ENCODE data around the gene MTMR6. TPM values are rescaled to one million over a fixed set of nuclear protein-coding genes. Genes with fewer than 3 reads are reported as not detected.
A peak's percentile ranks its signal among the peaks of the same experiment; 100 is the strongest.
"Not testable (repeated sequence)": the region's sequence is repeated elsewhere in the genome, so short reads cannot be mapped to it uniquely, and the experiment has no call there.

The MTMR6 gene
- polyA plus RNA-seq, result 10 to 100 TPM; 10.4 to 18.1 (median 16.2) TPM

GRCh38 chr13:25286969-25287961 is at the start of gene MTMR6:
MTMR6 (minus strand) TSS chr13:25287488; CDS start chr13:25287247, 241 bp downstream.
- DNase-seq, result peak; percentile 90 to 92 (median 91)
- H3K9me3 Mint-ChIP-seq, result no peaks in the 10 kb centered on the region
- peak within 1 kb of the TSS; percentile 94 to 99 (median 97) for H3K27ac Mint-ChIP-seq
- H3K27me3 Mint-ChIP-seq (ENCODE audit: low read depth in 3 of 3), result peaks cover 13 to 21% (median 15%) of the 10 kb centered on the region in 3 donors
- H3K4me3 Mint-ChIP-seq, result peak within 1 kb of the TSS; percentile 94 to 99 (median 98)
- peaks cover 0 to 3% (median 0%) of the 10 kb centered on the region in 3 donors for H3K36me3 Mint-ChIP-seq
- peaks cover 25 to 53% of the 10 kb centered on the region in 2 donors for H3K4me1 Mint-ChIP-seq

DNA sequence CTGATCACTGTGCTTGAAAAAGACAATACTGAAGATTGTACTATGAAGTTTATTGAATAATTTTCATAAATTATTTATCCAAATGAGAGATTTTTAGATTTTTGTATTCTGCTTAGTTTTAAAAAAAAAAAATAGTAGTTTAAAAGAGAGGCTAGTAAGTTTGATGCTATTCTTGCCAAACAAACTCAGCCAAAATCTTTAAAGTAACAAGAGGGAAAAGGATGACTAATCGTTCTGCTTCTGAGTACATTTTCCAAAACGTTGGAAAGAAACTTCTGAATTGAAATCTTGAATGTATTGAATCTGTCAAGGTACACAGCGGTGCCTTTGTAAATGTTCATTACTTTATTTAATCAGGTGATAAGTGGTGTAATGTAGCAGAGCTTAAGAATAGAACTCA is 48.6 kb upstream of the MTMR6 start:
- no peak overlapping the region for H3K27ac Mint-ChIP-seq
- H3K36me3 Mint-ChIP-seq, result peaks cover 14 to 38% (median 21%) of the 10 kb centered on the region in 3 donors

DNA sequence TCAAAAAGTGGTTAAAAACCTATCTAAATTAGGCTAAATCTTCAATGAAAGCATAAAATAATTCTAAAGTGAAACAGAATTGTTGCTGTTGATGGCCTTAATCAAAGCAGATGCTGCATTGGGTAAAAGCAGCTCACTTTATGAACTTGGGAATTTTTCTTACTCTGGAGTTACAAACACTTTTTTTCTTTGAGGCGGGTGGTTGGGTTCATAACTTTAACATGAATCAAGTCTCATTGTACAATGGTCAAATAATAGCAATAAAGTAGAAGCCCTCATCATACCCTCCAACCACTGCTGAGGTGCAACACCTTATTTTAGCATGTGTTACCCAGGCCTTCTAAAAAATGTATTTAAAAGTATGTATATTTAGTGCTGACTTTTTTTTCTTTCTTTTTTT is 43.3 kb upstream of the MTMR6 start:
- Mint-ChIP-seq H3K36me3 (peaks cover 9 to 41% (median 23%) of the 10 kb centered on the region in 3 donors), H3K27ac (peak overlapping the region in 1 of 6 donors; percentile 17)

More for the DNA sequence above, 48.6 kb upstream of the MTMR6 start:
- Mint-ChIP-seq H3K27me3 (ENCODE audit: low read depth in 3 of 3) (no peaks in the 10 kb centered on the region), H3K9me3 (no peaks in the 10 kb centered on the region), H3K4me1 (peaks cover 0 to 10% of the 10 kb centered on the region in 2 donors), H3K4me3 (no peak overlapping the region)
- no peak for DNase-seq

DNA sequence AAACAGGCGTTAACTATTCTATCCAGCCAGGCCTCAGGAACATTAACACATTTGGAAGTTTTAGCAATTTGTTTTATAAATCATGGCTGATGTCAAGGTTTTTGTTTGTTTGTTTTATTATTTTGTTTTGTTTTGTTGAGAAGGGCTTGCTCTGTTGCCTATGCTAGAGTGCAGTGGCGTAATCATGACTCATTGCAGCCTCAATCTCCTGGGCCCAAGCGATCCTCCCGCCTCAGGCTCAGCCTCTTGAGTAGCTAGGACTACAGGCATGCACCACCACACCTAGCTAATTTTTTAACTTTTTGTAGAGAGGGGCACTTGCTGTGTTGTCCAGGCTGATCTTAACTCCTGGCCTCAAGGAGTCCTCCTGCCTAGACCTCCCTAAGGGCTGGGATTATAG is 42.4 kb upstream of the MTMR6 start:
- Mint-ChIP-seq H3K36me3 (peaks cover 9 to 46% (median 23%) of the 10 kb centered on the region in 3 donors), H3K27me3 (ENCODE audit: low read depth in 3 of 3) (no peaks in the 10 kb centered on the region), H3K9me3 (no peaks in the 10 kb centered on the region), H3K4me1 (peaks cover 0 to 10% of the 10 kb centered on the region in 2 donors), H3K27ac (no peak overlapping the region), H3K4me3 (no peak overlapping the region)
- no peak for DNase-seq

More for the DNA sequence above, 43.3 kb upstream of the MTMR6 start:
- no peaks in the 10 kb centered on the region for H3K9me3 Mint-ChIP-seq
- peaks cover 0 to 10% of the 10 kb centered on the region in 2 donors for H3K4me1 Mint-ChIP-seq
- no peak for DNase-seq
- H3K27me3 Mint-ChIP-seq (ENCODE audit: low read depth in 3 of 3), result no peaks in the 10 kb centered on the region
- H3K4me3 Mint-ChIP-seq, result no peak overlapping the region

DNA sequence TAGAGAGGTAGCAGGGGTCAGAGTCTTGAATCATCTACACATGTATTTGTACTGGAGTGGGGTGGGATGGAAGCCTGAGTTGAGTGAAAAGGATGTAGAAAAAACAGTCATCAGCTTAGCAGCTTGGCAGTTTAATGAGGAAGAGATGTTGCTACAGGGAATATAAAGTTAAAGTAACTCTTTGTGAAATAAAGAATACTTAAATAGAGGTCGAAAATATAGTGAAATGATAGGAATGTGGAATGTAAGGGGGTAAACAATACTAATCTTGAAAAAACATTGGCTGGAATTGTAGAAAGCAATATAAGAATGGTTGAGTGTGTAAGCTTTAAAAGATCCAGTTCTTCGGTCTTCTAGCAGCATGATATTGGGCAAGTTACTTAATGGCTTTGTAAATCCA is 36.8 kb upstream of the MTMR6 start:
- Mint-ChIP-seq H3K9me3 (no peaks in the 10 kb centered on the region), H3K36me3 (peaks cover 0 to 21% (median 9%) of the 10 kb centered on the region in 3 donors), H3K27ac (peak overlapping the region in 2 of 6 donors; percentile 1 to 29), H3K27me3 (ENCODE audit: low read depth in 3 of 3) (no peaks in the 10 kb centered on the region), H3K4me3 (no peak overlapping the region), H3K4me1 (no peaks in the 10 kb centered on the region)
- DNase-seq, result no peak

- no peak for DNase-seq
- H3K27ac Mint-ChIP-seq, result no peak overlapping the region
- H3K9me3 Mint-ChIP-seq, result no peaks in the 10 kb centered on the region
- no peak overlapping the region for H3K4me3 Mint-ChIP-seq
- H3K27me3 Mint-ChIP-seq (ENCODE audit: low read depth in 3 of 3), result no peaks in the 10 kb centered on the region
- H3K36me3 Mint-ChIP-seq, result peaks cover 5 to 26% (median 9%) of the 10 kb centered on the region in 3 donors
- H3K4me1 Mint-ChIP-seq, result no peaks in the 10 kb centered on the region
Measured at GRCh38 chr13:25319771-25320170, 32.5 kb upstream of the MTMR6 start.

GRCh38 chr13:25318946-25319345 is 31.7 kb upstream of the MTMR6 start:
- H3K27ac Mint-ChIP-seq; H3K4me1 Mint-ChIP-seq; H3K4me3 Mint-ChIP-seq; H3K27me3 Mint-ChIP-seq (ENCODE audit: low read depth in 3 of 3); H3K9me3 Mint-ChIP-seq; DNase-seq: not testable (repeated sequence)
- peaks cover 5 to 27% (median 7%) of the 10 kb centered on the region in 3 donors for H3K36me3 Mint-ChIP-seq

DNA sequence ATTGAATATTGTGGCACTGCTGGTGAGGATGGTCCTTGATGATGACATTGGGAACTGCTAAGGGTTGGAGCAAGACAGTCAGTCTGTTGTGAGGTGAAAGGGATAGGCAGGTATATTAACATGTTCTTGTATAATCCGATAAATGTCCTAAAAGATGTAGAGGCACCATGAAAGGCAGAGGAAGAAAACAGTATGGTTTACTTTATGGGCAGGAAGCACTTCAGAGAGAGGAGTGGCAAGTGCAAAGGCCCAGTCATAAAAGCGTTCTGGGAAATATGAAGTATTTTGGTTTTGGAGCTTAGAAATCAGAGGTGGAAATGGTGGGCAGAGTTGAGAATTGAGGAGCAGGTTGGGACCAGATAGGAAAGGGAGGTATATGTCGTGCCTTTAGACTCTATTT is 23.6 kb upstream of the MTMR6 start:
- no peak overlapping the region for H3K27ac Mint-ChIP-seq
- H3K27me3 Mint-ChIP-seq (ENCODE audit: low read depth in 3 of 3), result peaks cover 0 to 1% (median 0%) of the 10 kb centered on the region in 3 donors
- no peak for DNase-seq
- H3K36me3 Mint-ChIP-seq, result peaks cover 14 to 40% (median 18%) of the 10 kb centered on the region in 3 donors
- H3K4me1 Mint-ChIP-seq, result peaks cover 2 to 13% of the 10 kb centered on the region in 2 donors
- no peak overlapping the region for H3K4me3 Mint-ChIP-seq
- no peaks in the 10 kb centered on the region for H3K9me3 Mint-ChIP-seq

- Mint-ChIP-seq H3K4me1 (peaks cover 26 to 42% of the 10 kb centered on the region in 2 donors), H3K4me3 (no peak overlapping the region), H3K36me3 (peaks cover 9 to 18% (median 15%) of the 10 kb centered on the region in 3 donors), H3K27me3 (ENCODE audit: low read depth in 3 of 3) (peaks cover 0 to 4% (median 3%) of the 10 kb centered on the region in 3 donors), H3K9me3 (no peaks in the 10 kb centered on the region), H3K27ac (peak overlapping the region in 1 of 6 donors; percentile 57)
- DNase-seq, result no peak
Measured at GRCh38 chr13:25306671-25307464, 19.6 kb upstream of the MTMR6 start.

DNA sequence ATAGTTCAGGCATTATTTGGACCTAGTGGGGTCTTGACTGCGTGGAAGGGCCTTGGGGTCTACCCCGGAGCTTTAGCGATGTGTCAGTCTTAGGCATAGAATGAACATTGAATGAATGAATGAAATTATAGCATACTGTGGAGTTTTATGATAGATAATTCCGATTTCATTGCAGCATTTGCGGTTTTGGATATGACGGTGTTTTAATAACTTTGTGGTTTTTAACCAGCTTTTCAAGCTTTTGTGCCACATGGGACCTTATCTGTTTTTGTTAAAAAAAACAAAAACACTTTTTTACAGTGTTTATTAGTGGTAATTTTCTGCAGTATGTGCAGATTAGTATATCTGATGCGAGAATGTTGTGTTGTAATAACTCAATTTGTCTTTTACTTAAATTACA is 14.8 kb upstream of the MTMR6 start:
- DNase-seq, result no peak

DNA sequence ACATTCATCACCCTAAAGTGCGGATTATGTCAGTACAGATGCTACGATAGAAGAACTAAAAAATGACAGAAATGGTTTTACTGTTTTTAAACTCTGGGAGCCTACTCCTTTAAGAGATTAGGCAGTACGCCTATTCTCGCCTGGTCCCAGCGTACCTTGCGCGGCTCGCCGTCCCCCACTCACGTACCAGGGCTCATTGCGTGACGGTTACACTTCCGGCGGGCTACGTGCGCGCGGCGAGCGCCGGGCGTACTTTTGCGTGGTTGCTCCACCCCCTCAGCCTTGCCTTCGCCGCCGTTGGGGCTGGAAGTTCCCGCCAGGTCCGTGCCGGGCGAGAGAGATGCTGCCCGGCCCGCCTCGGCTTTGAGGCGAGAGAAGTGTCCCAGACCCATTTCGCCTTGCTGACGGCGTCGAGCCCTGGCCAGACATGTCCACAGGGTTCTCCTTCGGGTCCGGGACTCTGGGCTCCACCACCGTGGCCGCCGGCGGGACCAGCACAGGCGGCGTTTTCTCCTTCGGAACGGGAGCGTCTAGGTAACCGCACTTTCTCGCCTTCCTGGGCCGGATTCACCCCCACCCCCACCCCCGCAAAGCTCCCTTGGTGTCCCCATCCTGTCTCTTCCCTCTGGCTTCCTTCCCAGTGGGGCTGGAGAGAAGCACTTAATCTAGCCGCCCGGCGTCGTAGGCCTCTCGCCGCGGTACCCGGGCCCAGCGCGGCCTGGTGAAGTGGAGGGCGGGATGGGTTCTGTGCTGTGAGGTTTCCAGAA is 14.2 kb upstream of the MTMR6 start, which contains the start of gene NUP58:
Gene NUP58, plus strand, starts transcription at position 279 of the 767 bp plus-strand sequence. Its CDS starts 149 bp downstream, at position 428.
- Mint-ChIP-seq H3K4me1 (peaks cover 41 to 46% of the 10 kb centered on the region in 2 donors), H3K4me3 (peak within 1 kb of the TSS; percentile 89 to 96 (median 91)), H3K27ac (peak within 1 kb of the TSS; percentile 86 to 97 (median 96)), H3K36me3 (peaks cover 0 to 4% (median 0%) of the 10 kb centered on the region in 3 donors), H3K9me3 (no peaks in the 10 kb centered on the region), H3K27me3 (ENCODE audit: low read depth in 3 of 3) (peaks cover 8 to 15% (median 10%) of the 10 kb centered on the region in 3 donors)
- peak; percentile 91 to 93 (median 91) for DNase-seq

More for the DNA sequence above, 14.8 kb upstream of the MTMR6 start:
- Mint-ChIP-seq H3K36me3 (peaks cover 0 to 4% (median 0%) of the 10 kb centered on the region in 3 donors), H3K27ac (peak overlapping the region; percentile 86 to 97 (median 96)), H3K9me3 (no peaks in the 10 kb centered on the region), H3K27me3 (ENCODE audit: low read depth in 3 of 3) (peaks cover 6 to 10% (median 8%) of the 10 kb centered on the region in 3 donors), H3K4me1 (peaks cover 41 to 50% of the 10 kb centered on the region in 2 donors), H3K4me3 (peak overlapping the region; percentile 89 to 96 (median 91))

GRCh38 chr13:25300861-25301346 is 13.6 kb upstream of the MTMR6 start:
- no peaks in the 10 kb centered on the region for H3K9me3 Mint-ChIP-seq
- H3K4me1 Mint-ChIP-seq, result peaks cover 41 to 44% of the 10 kb centered on the region in 2 donors
- H3K4me3 Mint-ChIP-seq, result peak overlapping the region; percentile 89 to 96 (median 91)
- H3K27ac Mint-ChIP-seq, result peak overlapping the region; percentile 86 to 97 (median 96)
- H3K36me3 Mint-ChIP-seq, result peaks cover 0 to 4% (median 0%) of the 10 kb centered on the region in 3 donors
- no peak for DNase-seq
- H3K27me3 Mint-ChIP-seq (ENCODE audit: low read depth in 3 of 3), result peaks cover 8 to 15% (median 11%) of the 10 kb centered on the region in 3 donors

All from immature natural killer cell (primary cell).